Motor neuron (in vitro differentiated cells): Measurements from ENCODE around the gene CDK8. TPM values are rescaled to one million over a fixed set of nuclear protein-coding genes. Genes with fewer than 3 reads are reported as not detected.

Source experiments
- ATAC-seq, 8 experiments: fragments of 200-7000 bp; cut with Tn5 transposase; replicated peaks in 6 of 8; 2 replicates each; pipeline ENCODE4 v1.8.0; 2021; ENCODE audit warnings: mild to moderate bottlenecking in 8 of 8, moderate library complexity in 8 of 8
- H3K27ac ChIP-seq, 2 donors: fragments of 250-450 bp; sonication (Bioruptor Pico); 2 replicates each; pipeline ENCODE4 v1.9.0; 2021; ENCODE audit warnings: antibody characterized with exemption in 2 of 2, mild to moderate bottlenecking in 2 of 2, moderate library complexity in 1 of 2
- H3K4me1 ChIP-seq, 2 donors: fragments of 250-450 bp; sonication (Bioruptor Pico); replicated peaks in 1 of 2; 2 replicates each; pipeline ENCODE4 v1.6.1; 2021; ENCODE audit warnings: antibody characterized with exemption in 2 of 2, mild to moderate bottlenecking in 2 of 2, moderate library complexity in 1 of 2
- H3K4me3 ChIP-seq, 5 donors: fragments of 250-450 bp; sonication (Bioruptor Pico); 2 replicates each; pipeline ENCODE4 v1.9.0; 2021; ENCODE audit warnings: antibody characterized with exemption in 5 of 5, mild to moderate bottlenecking in 5 of 5, moderate library complexity in 4 of 5
- WGBS, 10 experiments: fragments of 450-650 bp; shearing (Covaris generic); methylation state at CpG; one replicate each; pipeline ENCODE4 v1.0.0; 2022; 5-methylcytosine and 5-hydroxymethylcytosine counted together
- in situ Hi-C, 9 experiments: fragments of 400-800 bp; cut with MboI; loops; one replicate each; pipeline ENCODE4 v1.15.0; 2021; ENCODE audit warnings: low sequenced_read_pairs in 9 of 9, low pct_unique_long_range_greater_than_20kb in 2 of 9; ENCODE audit not compliant: unreplicated experiment in 9 of 9
- total RNA-seq, 8 experiments: library from RNA; unstranded; fragments of 300-600 nt; gene quantifications; 2 replicates each; pipeline versions ENCODE4 v1.2.3 to v1.2.4, GENCODE V29; 2022

The CDK8 gene
- total RNA-seq, 8 experiments from 2014 or later = 14.0 to 35.0 (median 28.1) TPM

DNA sequence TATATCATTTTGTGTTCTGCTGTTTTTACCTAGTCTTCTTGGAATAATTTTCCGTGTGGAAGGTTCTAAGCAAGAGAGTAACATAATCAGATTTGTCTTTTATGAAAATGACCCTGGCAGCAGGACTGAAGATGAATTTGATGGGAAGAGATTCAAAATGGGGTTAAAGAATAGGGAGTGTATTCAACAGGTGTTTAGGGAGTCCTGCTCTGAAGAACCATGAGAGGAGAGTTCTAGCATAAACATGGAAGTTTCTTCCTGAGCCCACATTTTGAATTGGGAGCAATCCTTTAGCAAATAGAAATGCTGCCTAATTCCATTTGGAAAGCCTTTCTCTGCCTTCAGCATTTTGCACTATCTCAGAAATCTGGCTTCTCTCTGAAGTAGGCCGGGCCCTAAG lies 127.0 kb downstream of the CDK8 start:
- WGBS, 10 experiments = 57 to 100% (median 91%) methylated on average over 1 to 2 of the region's 2 CpGs
- in situ Hi-C loops = no loop called here
- Histone ChIP-seq H3K4me1 (no peaks in the 10 kb centered on the region), H3K4me3 (no peak overlapping the region), H3K27ac (no peak overlapping the region)
- ATAC-seq = no peak

DNA sequence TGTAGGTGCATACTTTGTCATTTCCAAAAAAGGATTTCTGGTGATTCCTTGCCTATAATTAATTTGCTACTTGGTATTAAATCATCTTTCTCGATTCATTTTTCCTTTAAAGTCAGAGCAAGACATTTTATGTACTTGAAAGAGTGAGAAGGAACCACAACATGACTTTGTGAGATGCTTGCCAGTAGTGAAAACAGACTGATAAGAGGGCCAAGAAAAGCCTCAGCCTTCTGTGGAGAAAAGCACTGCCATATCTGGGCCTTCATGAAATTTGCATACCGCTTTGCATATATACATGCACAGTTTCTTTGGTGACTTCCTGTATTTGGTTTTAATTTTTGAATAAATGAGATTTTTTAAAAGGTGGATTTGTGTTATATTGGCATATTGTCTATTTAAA lies 128.4 kb downstream of the CDK8 start:
- in situ Hi-C loops = no loop called here
- 43 to 100% (median 83%) methylated on average over 1 to 2 of the region's 2 CpGs for WGBS, 10 experiments
- no peaks in the 10 kb centered on the region for H3K4me1 ChIP-seq

DNA sequence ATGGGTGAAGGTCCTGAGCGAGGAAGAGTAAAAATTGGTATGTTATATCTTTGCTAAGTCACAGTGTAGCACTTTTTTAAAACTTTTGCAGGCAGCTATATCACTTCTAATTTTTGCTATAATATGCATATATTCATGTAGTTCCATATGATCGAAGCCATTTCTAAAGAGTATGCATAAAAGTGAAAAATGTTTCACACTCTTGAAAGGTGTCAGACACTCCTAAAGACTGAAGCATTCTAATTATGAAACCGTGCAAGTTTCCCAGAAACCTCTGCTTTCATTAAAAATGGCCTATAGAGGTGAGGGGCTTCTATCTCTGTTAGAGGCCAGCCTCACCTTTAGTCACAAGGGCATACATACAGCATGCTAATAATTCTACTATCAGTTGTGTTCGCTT lies 128.9 kb downstream of the CDK8 start:
- H3K27ac ChIP-seq = no peak overlapping the region
- no peak for ATAC-seq
- WGBS, 10 experiments = 82 to 100% (median 95%) methylated on average over 1 to 4 of the region's 4 CpGs
- H3K4me1 ChIP-seq = no peaks in the 10 kb centered on the region
- H3K4me3 ChIP-seq = no peak overlapping the region
- in situ Hi-C loops = no loop called here

More for the DNA sequence above, 128.4 kb downstream of the CDK8 start:
- no peak overlapping the region for H3K4me3 ChIP-seq
- no peak for ATAC-seq
- H3K27ac ChIP-seq = no peak overlapping the region

DNA sequence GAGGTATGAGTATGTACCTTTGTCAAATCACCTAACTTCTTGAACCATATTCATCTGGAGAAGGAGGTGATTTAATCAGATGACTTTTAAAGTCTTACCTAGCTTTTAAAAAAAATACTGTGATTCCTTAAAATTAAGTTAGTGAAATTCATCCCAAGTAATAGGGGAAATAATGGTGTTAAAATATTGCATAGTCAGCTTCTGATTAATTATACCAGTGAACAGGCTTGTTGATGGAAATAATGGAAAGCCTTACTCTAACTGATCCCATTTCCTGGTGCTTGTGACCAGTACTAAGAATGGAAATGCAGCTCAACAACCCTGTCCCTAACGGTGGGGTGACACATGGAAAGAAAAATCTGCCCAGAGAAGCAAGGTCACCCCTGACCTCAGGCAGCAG lies 130.7 kb downstream of the CDK8 start:
- H3K27ac ChIP-seq = no peak overlapping the region
- H3K4me1 ChIP-seq = no peaks in the 10 kb centered on the region
- H3K4me3 ChIP-seq = no peak overlapping the region
- WGBS, 10 experiments = 0 to 100% (median 60%) methylated on average over 1 of the region's 1 CpG; no CpG with 5 or more reads in 4 of the 10 experiments
- in situ Hi-C loops = no loop called here
- no peak for ATAC-seq

DNA sequence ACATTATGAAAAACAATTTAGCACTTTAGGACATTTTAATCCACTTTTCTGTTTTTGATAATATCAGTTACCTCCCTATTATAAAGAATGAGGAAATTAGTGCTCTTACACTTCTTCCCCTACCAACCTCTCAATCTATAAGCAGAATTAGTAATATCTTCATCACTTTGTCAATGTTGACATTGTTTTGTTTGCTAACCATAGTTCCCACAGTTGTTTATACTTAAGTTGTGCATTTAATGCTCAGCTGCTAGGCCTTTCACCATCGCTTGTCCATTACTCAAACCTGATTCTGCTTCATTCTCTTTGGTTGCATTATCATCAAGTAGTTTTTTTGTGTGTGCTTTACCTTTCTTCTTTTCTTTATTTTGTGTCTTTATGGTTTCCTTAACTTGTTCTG lies 132.1 kb downstream of the CDK8 start:
- 86 to 100% (median 100%) methylated on average over 1 of the region's 1 CpG; no CpG with 5 or more reads in 2 of the 10 experiments for WGBS, 10 experiments

DNA sequence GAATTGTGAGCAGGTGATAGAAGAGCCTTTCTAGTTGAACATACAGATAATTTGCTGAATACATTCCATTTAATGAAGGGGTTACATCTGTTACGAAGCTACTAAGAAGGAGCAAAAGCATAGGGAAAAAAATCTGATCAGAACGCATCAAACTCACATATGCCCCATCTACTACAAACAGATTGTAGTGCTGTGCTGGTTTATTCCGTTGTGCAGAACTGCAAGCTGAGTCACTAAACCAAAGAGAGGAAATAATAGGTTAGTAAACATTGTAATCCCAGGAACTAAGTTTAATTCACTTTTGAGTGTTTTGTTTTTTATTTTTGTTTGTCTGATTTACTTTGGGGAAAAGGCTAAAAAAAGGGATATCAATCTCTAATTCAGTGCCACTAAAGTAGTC lies 136.3 kb downstream of the CDK8 start:
- ATAC-seq = no peak
- no peak overlapping the region for H3K27ac ChIP-seq
- H3K4me1 ChIP-seq = no peaks in the 10 kb centered on the region
- no peak overlapping the region for H3K4me3 ChIP-seq
- in situ Hi-C loops = no loop called here
- 57 to 100% (median 91%) methylated on average over 1 to 3 of the region's 3 CpGs for WGBS, 10 experiments

More for the DNA sequence above, 132.1 kb downstream of the CDK8 start:
- Histone ChIP-seq H3K4me1 (no peaks in the 10 kb centered on the region), H3K4me3 (no peak overlapping the region), H3K27ac (no peak overlapping the region)
- in situ Hi-C loops = no loop called here
- ATAC-seq = no peak

DNA sequence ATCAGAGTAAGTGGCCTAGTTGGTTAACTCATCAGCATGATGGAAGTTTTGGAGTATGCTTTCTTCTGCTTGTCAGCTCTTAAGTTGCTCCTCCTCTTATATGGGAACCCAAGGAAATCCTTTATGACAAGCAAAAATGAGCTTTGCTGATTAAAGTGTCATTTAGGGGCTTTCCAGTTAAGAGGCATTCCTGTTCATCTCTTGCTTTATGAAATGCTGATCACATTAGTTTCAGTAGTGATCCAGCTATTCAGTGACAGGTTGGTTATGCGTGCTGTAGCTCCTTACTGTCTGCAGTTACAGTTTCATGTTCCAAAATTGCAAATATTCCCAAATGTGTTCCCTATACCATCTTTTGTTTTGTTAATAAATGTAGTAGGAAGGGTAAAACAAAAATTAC lies 146.6 kb downstream of the CDK8 start:
- WGBS, 10 experiments = 78 to 100% (median 100%) methylated on average over 1 of the region's 1 CpG; no CpG with 5 or more reads in 2 of the 10 experiments
- in situ Hi-C loops = no loop called here
- no peak overlapping the region for H3K27ac ChIP-seq
- H3K4me1 ChIP-seq = no peaks in the 10 kb centered on the region
- no peak overlapping the region for H3K4me3 ChIP-seq
- no peak for ATAC-seq

DNA sequence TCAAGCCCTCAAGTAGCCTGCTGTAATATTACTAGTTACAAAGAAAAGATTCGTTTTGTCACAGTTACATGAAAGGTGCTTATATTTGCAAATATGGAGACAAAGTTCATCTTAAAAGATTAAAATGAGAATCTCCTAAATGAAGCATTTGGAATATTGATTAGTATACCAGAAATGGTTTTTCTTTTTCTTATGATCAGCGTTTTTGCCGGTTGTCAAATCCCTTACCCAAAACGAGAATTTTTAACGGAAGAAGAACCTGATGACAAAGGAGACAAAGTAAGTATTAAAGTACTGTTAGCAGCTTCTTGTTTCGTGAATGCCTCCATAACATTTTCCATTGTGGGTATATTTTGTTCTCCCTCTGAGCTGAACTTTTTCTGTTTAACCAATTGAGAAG lies 147.1 kb downstream of the CDK8 start:
- WGBS, 10 experiments = 80 to 100% (median 96%) methylated on average over 1 to 6 of the region's 6 CpGs

DNA sequence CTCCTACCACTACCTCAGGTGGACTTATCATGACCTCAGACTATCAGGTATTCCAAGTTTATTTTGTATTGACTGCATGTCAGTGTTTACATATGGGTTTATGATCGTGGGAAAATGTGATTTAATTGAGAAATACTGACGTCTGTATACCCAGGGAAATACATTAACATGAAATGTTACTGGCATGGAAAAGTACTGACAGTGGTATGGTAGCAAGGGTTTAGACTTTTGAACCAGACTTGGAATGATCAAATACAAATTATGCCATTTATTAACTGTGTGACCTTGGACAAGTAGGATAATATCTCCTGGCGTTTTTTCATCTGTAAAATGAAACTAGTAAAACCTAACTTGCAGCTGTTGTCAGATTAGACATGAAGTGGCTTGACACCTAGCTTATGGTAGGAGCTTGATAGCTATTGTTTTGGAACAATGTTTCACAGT lies 147.7 kb downstream of the CDK8 start:
- 40 to 100% (median 86%) methylated on average over 1 to 3 of the region's 3 CpGs for WGBS, 10 experiments
- in situ Hi-C loops = no loop called here
- no peak for ATAC-seq

More for the DNA sequence above, 147.1 kb downstream of the CDK8 start:
- in situ Hi-C loops = no loop called here
- H3K4me1 ChIP-seq = no peaks in the 10 kb centered on the region
- H3K4me3 ChIP-seq = no peak overlapping the region
- ATAC-seq = no peak
- H3K27ac ChIP-seq = no peak overlapping the region

DNA sequence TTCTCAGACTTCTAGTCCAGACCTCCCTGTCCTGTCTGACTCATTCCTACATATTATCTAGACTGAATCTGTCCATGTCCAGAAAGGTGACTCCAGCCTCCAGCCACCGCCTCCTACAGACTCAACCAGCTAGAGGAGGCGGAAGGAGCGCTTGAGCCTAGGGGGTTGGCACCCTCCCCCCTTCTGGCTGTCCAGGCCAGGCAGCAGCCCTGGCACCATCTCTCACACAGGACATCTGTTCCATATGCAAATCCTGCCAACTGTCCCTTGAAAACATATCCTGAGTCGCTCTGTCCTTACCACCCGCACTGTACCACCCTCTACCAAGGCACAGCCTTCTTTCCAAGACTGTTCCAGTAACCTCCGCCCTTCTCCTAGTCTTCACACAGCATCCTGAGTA lies 152.9 kb downstream of the CDK8 start:
- no peak overlapping the region for H3K4me3 ChIP-seq
- H3K27ac ChIP-seq = no peak overlapping the region
- no peak for ATAC-seq
- WGBS, 10 experiments = 60 to 100% (median 100%) methylated on average over 1 to 3 of the region's 6 CpGs; no CpG with 5 or more reads in 5 of the 10 experiments
- no peaks in the 10 kb centered on the region for H3K4me1 ChIP-seq
- in situ Hi-C loops = no loop called here

More for the DNA sequence above, 147.7 kb downstream of the CDK8 start:
- H3K4me3 ChIP-seq = no peak overlapping the region
- no peak overlapping the region for H3K27ac ChIP-seq
- H3K4me1 ChIP-seq = no peaks in the 10 kb centered on the region

DNA sequence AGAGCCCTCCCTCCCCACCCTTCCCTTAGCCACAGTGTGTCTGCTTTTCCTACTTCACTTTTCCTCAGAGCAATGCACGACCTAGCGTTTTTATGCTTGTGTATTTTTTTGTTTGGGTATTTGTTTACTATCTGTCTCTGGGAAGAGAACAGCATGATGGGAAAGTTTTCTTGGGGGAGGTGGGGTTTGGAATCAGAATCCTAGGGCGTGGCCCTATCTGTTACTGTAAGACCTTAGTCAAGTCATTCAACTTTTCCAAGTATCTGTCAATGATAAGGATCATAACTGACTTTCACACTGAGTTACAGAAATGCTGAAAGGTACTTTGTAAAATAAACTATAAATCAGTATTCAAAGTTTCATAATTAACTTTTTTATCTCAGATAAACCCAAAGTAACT lies 157.3 kb downstream of the CDK8 start:
- no peak overlapping the region for H3K4me3 ChIP-seq
- H3K27ac ChIP-seq = no peak overlapping the region
- WGBS, 10 experiments = 40 to 89% (median 79%) methylated on average over 1 to 3 of the region's 3 CpGs; no CpG with 5 or more reads in 2 of the 10 experiments
- in situ Hi-C loops = no loop called here
- peak in 1 of 8 experiments; percentile 22 for ATAC-seq
- H3K4me1 ChIP-seq = no peaks in the 10 kb centered on the region

DNA sequence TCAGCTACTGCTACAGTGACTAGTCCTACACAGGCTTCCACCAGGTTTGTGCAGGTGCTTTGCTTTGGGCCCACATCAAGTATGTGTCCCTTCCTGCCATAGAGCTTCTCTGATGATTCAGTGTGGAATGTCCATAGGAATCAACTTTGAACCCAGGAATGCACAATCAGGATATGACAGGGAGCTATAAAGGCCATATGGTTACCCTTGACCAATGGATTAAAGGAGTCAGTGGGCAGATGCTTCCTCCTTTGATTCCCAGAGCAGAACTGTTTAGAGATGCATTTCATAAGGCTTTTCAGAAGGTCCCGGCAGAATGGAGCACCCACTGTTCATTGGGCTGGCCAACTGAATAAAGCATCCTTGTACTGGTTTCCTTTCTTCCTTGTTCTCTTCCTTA lies 158.3 kb downstream of the CDK8 start:
- 17 to 89% (median 80%) methylated on average over 1 of the region's 1 CpG; no CpG with 5 or more reads in 5 of the 10 experiments for WGBS, 10 experiments
- H3K4me1 ChIP-seq = no peaks in the 10 kb centered on the region
- ATAC-seq = no peak
- H3K27ac ChIP-seq = no peak overlapping the region
- in situ Hi-C loops = no loop called here
- no peak overlapping the region for H3K4me3 ChIP-seq

DNA sequence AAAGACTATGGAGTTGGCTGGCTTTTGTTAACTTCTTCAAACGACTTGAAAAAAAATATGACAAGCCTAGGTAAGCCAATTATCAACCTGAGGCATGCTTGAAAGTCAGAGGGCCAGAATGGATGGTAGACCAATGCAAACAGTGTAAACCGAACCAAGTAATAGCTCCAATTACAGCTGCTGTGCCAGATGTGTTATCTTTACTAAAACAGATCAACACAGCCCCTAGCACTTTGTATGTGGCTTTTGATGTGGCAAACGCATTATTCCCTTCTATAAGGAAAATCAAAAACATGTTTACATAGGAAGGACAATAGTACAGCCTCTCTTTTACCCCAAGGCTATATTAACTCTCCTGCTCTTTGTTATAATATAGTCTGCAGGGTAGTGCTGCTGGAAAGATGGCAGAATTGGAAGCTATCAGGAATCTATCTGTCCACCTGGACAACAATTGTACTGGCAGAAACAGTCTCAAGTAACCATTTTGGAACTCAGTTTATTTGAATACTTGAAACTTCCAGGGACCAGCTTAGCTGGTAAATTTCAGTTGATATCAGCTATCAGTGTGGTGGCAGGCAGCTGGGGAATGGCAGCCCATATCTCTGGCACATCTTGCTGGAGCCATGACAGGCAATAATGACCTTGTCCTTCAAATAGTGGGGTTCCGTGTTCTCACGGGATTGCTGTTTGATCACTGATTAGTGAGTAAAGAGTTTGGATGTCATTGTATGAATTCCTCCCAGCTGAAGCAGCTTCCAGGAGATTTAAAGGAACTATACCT lies 159.2 kb downstream of the CDK8 start:
- ATAC-seq = no peak
- 0 to 82% (median 55%) methylated on average over 1 to 5 of the region's 5 CpGs; no CpG with 5 or more reads in 1 of the 10 experiments for WGBS, 10 experiments
- in situ Hi-C loops = no loop called here
- Histone ChIP-seq H3K4me1 (no peaks in the 10 kb centered on the region), H3K4me3 (no peak overlapping the region), H3K27ac (no peak overlapping the region)
